ENCODE results near the gene CYTH4.

CYTH4 gene

GRCh38 chr22:37291559-37292298 lies 9.4 kb downstream of the CYTH4 start:
- no peak for DNase-seq

GRCh38 chr22:37292641-37293040 lies 10.3 kb downstream of the CYTH4 start:
- no peak for DNase-seq

DNA sequence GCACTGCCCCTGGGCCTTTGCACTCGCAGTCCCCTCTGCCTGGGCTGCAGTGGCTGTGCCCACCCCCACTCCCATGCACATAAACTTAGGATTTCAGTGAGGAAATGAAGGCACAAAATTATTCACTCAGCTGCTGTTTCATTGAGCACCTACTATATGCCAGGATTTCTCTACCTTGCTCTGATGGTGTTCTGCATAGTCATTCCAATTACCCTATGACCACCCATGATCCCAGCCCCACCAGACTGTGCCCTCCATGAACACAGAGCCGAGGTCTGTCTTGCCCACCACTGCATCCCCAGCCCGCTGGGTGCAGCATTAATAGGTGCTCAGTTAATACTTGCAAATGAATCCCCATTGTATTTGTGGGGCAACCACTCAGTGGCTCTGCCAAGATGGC lies 10.9 kb downstream of the CYTH4 start:
- DNase-seq = no peak

DNA sequence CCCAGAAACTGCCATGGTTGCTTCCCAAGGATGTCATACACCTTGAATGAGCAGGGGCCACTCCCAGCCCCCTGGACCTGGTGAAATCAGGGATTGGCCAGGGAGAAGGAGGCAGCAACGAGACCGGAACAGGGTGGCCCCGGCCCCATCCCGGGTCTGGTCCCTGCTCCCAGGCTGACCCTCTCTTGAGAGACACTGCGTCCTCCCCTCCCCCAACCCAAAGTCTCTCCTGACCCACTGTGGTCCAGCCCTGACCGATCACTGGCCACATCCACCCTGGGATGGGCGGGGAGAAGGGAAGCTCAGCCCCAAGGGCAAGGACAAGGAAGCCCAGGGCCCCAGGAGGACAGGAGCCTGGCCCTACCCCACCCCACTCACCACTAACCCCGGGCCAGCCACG lies 12.4 kb downstream of the CYTH4 start:
- no peak for DNase-seq

- DNase-seq = no peak
These were observed 13.0 kb downstream of the CYTH4 start for GRCh38 chr22:37295213-37295886.

- DNase-seq = no peak
These were observed 13.6 kb downstream of the CYTH4 start for GRCh38 chr22:37295946-37296345.

- DNase-seq = no peak
These were observed 16.6 kb downstream of the CYTH4 start for GRCh38 chr22:37298748-37299495.

- DNase-seq = no peak
These were observed 17.7 kb downstream of the CYTH4 start for GRCh38 chr22:37299969-37300509.

GRCh38 chr22:37300551-37301017 lies 18.3 kb downstream of the CYTH4 start:
- DNase-seq = no peak

DNA sequence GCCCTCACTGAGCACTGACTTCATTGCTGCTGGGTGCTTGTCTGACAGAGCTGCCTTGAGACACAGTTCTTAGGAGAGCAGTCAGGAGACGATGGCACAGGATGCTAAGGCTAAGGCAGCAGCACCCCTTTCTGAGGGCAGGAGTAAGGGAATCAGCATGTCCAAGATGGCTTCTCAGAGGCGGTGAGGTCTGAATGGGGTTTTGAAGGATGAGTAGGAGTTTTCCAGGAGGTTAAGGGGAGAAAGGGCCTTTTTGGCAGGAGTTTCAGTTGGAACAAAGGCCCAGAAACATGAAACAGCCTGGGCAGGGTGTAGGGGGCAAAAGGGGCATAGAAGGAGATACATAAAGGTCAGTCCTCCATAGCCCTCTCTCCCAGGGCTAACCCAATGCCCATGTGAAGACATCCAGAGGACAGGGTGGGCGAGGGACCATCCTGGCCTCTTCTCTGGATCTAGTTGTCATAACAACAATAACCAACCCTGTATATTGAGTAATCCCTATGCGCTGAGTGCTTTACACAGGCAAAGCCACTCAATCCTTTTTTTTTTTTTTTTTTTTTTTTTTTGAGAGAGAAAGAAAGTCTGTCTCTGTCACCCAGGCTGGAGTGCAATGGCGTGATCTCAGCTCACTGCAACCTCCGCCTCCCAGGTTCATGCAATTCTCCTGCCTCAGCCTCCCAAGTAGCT lies 19.0 kb downstream of the CYTH4 start:
- DNase-seq = no peak

- DNase-seq = no peak
These were observed 20.6 kb downstream of the CYTH4 start for GRCh38 chr22:37302674-37303555.

- no peak for DNase-seq
These were observed 21.5 kb downstream of the CYTH4 start for GRCh38 chr22:37303821-37304274.

DNA sequence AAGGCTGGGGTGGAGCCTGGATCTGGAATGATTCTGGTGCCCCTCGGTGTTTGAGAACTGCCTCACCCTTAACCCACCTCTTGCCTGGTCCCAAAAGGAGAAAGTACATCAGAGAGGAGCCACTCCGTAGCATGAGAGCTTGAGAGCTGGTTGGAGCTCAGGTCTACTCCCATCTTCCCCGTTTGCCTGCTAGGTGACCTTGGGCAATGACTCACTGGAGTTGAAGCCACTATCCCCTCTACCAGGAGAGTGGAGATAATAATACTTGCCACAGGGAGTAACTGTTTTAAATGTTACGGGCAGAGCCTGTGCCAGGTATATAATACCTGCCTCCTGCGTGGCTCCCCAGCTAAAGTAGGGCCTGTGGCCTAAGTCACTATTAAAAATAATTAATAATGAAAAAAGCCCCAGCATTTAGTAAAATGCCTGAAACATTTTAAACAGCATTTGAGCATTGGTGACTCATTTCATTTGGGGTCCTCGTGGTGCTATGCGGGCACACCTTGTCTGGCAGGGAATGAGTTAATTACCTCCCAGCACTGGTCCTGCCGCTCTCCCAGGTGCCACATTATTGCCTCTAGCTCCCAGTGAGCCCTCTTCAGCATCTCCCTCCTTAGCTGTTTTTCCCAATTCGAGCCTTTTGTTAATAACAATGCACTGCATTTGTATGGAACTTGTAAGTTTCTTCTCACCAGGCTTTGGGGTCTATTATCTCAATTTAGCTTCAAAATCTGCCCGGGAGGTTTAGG lies 22.5 kb downstream of the CYTH4 start:
- no peak for DNase-seq

DNA sequence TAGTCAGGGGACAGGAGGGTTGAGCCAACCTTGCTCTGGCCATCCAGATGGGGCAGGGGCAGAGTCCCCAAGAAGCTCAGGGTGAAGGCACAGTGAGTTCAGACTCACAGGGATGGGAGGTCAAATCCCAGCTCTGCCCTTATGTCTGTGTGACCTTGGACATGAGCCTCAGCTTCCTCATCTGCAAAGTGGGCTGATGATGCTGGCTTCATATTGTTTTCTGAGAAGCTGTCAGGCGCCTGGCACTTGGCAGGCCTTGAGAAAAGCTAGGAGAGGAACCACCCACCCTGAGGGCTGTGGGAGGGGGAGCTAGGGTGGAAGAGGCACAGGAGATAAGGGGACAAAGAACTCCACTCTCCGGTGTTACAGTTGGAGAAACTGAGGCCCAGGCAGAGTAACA lies 23.6 kb downstream of the CYTH4 start:
- no peak for DNase-seq

DNA sequence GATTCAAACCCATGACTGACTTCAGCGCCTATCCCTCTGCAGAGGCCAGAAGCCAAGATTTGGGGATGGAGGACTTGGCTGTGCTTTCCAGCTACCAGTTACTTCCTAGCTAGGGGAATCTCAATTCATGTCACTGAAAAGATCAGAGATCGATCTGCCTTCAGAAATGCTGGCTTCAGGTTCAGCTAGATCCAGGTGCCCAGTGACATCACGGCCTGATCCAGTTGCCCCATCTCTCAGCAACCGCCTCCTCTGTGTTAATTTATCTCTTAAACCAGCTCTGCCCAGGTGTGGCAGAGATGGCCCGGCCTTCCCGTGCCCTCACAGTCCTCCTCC lies 24.2 kb downstream of the CYTH4 start:
- no peak for DNase-seq

- DNase-seq = no peak
These were observed 26.3 kb downstream of the CYTH4 start for GRCh38 chr22:37308385-37309200.

GRCh38 chr22:37309211-37310074 lies 27.1 kb downstream of the CYTH4 start:
- DNase-seq = no peak

- no peak for DNase-seq
These were observed 27.8 kb downstream of the CYTH4 start for GRCh38 chr22:37310075-37310606.
